Tibial artery (tissue), 4 donors: ENCODE data around the gene PRICKLE2.

Experiments used
- DNase-seq, 2 donors: peaks; one replicate each; pipeline ENCODE4 v3.0.0-alpha.2; 2019
- H3K27ac ChIP-seq, 2 donors: fragments of 200-600 bp; sonication (generic) in 1 of 2; 1 replicate in 1 of 2; 2 replicates in 1 of 2; pipeline ENCODE4 v1.5.1; 2018 to 2019; ENCODE audit warnings: mild to moderate bottlenecking in 1 of 2
- H3K27me3 ChIP-seq, 2 donors: fragments of 200-600 bp; sonication (generic) in 1 of 2; one replicate each; pipeline versions ENCODE4 v1.5.1 to v1.6.0; 2016 to 2019
- H3K36me3 ChIP-seq, 3 donors: fragments of 200-600 bp; sonication (generic) in 2 of 3; one replicate each; pipeline ENCODE4 v1.5.1; 2016 to 2019; ENCODE audit warnings: mild to moderate bottlenecking in 2 of 3
- H3K4me1 ChIP-seq, 4 donors: fragments of 200-600 bp; sonication (generic) in 2 of 4; 1 replicate in 3 of 4; 2 replicates in 1 of 4; pipeline ENCODE4 v1.5.1; 2016 to 2019
- H3K4me3 ChIP-seq, 2 donors: fragments of 200-600 bp; sonication (generic) in 1 of 2; 1 replicate in 1 of 2; 2 replicates in 1 of 2; pipeline ENCODE4 v1.5.1; 2018 to 2019; ENCODE audit warnings: mild to moderate bottlenecking in 2 of 2
- H3K9me3 ChIP-seq, 3 donors: fragments of 200-600 bp; sonication (generic) in 1 of 3; one replicate each; pipeline ENCODE4 v1.5.1; 2016 to 2019
- CTCF ChIP-seq, 2 experiments: fragments of 200-600 bp in 1 of 2; fragments of 450-650 bp in 1 of 2; IDR thresholded peaks; one replicate each; pipeline ENCODE4 v1.5.1; 2017 to 2019; ENCODE audit warnings: antibody characterized with exemption in 2 of 2, mild to moderate bottlenecking in 1 of 2, moderate library complexity in 1 of 2
- intact Hi-C: fragments of 100-400 bp; cut with DNase I; formaldehyde crosslinking; loops from one replicate; pipeline ENCODE4 v1.15.0; 2023; ENCODE audit warnings: low total_unique reads

The PRICKLE2 gene

GRCh38 chr3:64058566-64058965 lies 166.7 kb downstream of the PRICKLE2 start:
- no peak for DNase-seq
- intact Hi-C loops: no loop called here
- H3K4me1 ChIP-seq: no peaks in the 10 kb centered on the region
- H3K4me3 ChIP-seq: no peak overlapping the region
- peaks cover 0 to under 1% of the 10 kb centered on the region in 2 donors for H3K27me3 ChIP-seq
- TF ChIP-seq CTCF (IDR thresholded peaks at IDR 0.05): no peak
- no peak overlapping the region for H3K27ac ChIP-seq
- H3K36me3 ChIP-seq: no peaks in the 10 kb centered on the region
- no peaks in the 10 kb centered on the region for H3K9me3 ChIP-seq

- no peak overlapping the region for H3K4me3 ChIP-seq
- no peaks in the 10 kb centered on the region for H3K9me3 ChIP-seq
- H3K4me1 ChIP-seq: no peaks in the 10 kb centered on the region
- no peak for TF ChIP-seq CTCF (IDR thresholded peaks at IDR 0.05)
- DNase-seq: no peak
- peaks cover 0 to 4% of the 10 kb centered on the region in 2 donors for H3K27me3 ChIP-seq
- intact Hi-C loops: no loop called here
- H3K36me3 ChIP-seq: no peaks in the 10 kb centered on the region
- no peak overlapping the region for H3K27ac ChIP-seq
Measured at GRCh38 chr3:64057231-64057630, 168.0 kb downstream of the PRICKLE2 start.

- intact Hi-C loops: no loop called here
- no peaks in the 10 kb centered on the region for H3K4me1 ChIP-seq
- H3K36me3 ChIP-seq: no peaks in the 10 kb centered on the region
- no peak for DNase-seq
- TF ChIP-seq CTCF (IDR thresholded peaks at IDR 0.05): no peak
- peaks cover 0 to 4% of the 10 kb centered on the region in 2 donors for H3K27me3 ChIP-seq
- no peak overlapping the region for H3K4me3 ChIP-seq
- no peak overlapping the region for H3K27ac ChIP-seq
- H3K9me3 ChIP-seq: no peaks in the 10 kb centered on the region
Measured at GRCh38 chr3:64056606-64057180, 168.6 kb downstream of the PRICKLE2 start.

GRCh38 chr3:64055076-64055475 lies 170.2 kb downstream of the PRICKLE2 start:
- no peaks in the 10 kb centered on the region for H3K36me3 ChIP-seq
- no peaks in the 10 kb centered on the region for H3K9me3 ChIP-seq
- intact Hi-C loops: no loop called here
- peaks cover 0 to 4% of the 10 kb centered on the region in 2 donors for H3K27me3 ChIP-seq
- no peak for TF ChIP-seq CTCF (IDR thresholded peaks at IDR 0.05)
- DNase-seq: no peak
- no peaks in the 10 kb centered on the region for H3K4me1 ChIP-seq
- H3K4me3 ChIP-seq: no peak overlapping the region
- H3K27ac ChIP-seq: no peak overlapping the region

GRCh38 chr3:64054488-64054887 lies 170.8 kb downstream of the PRICKLE2 start:
- no peaks in the 10 kb centered on the region for H3K9me3 ChIP-seq
- no peaks in the 10 kb centered on the region for H3K4me1 ChIP-seq
- DNase-seq: no peak
- no peaks in the 10 kb centered on the region for H3K36me3 ChIP-seq
- intact Hi-C loops: no loop called here
- H3K27me3 ChIP-seq: peaks cover 0 to 4% of the 10 kb centered on the region in 2 donors
- no peak overlapping the region for H3K4me3 ChIP-seq
- no peak for TF ChIP-seq CTCF (IDR thresholded peaks at IDR 0.05)
- H3K27ac ChIP-seq: no peak overlapping the region

- H3K9me3 ChIP-seq: no peaks in the 10 kb centered on the region
- DNase-seq: no peak
- H3K27ac ChIP-seq: no peak overlapping the region
- peaks cover 0 to 4% of the 10 kb centered on the region in 2 donors for H3K27me3 ChIP-seq
- no peaks in the 10 kb centered on the region for H3K36me3 ChIP-seq
- no peak for TF ChIP-seq CTCF (IDR thresholded peaks at IDR 0.05)
- intact Hi-C loops: no loop called here
- H3K4me3 ChIP-seq: no peak overlapping the region
- H3K4me1 ChIP-seq: no peaks in the 10 kb centered on the region
Measured at GRCh38 chr3:64053581-64053980, 171.7 kb downstream of the PRICKLE2 start.
